Fibroblast of villous mesenchyme (primary cell): Measurements from ENCODE around the gene RING1. TPM values are rescaled to one million over a fixed set of nuclear protein-coding genes. Genes with fewer than 3 reads are reported as not detected.

Source experiments
- DNase-seq: peaks from one replicate; pipeline ENCODE4 v3.0.0-alpha.2; 2010; ENCODE audit warnings: low read depth
- H3K4me3 ChIP-seq: 2 replicates; pipeline ENCODE4 v1.5.1; 2011; ENCODE audit warnings: low read depth, mild to moderate bottlenecking, low read length
- total RNA-seq: library from RNA; depleted of rRNA; stranded (reverse); fragments of >200 nt; gene quantifications from 2 replicates; pipeline ENCODE4 v1.2.3, GENCODE V29; 2012
- TF ChIP-seq, protein P1 (sequence below): IDR thresholded peaks from 2 replicates; pipeline ENCODE4 v1.5.1; 2012; ENCODE audit warnings: low read depth, mild to moderate bottlenecking, low read length; ENCODE audit not compliant: insufficient read depth

The RING1 gene
- total RNA-seq, 1 donor = 27.2 TPM

- TF ChIP-seq, protein P1, sequence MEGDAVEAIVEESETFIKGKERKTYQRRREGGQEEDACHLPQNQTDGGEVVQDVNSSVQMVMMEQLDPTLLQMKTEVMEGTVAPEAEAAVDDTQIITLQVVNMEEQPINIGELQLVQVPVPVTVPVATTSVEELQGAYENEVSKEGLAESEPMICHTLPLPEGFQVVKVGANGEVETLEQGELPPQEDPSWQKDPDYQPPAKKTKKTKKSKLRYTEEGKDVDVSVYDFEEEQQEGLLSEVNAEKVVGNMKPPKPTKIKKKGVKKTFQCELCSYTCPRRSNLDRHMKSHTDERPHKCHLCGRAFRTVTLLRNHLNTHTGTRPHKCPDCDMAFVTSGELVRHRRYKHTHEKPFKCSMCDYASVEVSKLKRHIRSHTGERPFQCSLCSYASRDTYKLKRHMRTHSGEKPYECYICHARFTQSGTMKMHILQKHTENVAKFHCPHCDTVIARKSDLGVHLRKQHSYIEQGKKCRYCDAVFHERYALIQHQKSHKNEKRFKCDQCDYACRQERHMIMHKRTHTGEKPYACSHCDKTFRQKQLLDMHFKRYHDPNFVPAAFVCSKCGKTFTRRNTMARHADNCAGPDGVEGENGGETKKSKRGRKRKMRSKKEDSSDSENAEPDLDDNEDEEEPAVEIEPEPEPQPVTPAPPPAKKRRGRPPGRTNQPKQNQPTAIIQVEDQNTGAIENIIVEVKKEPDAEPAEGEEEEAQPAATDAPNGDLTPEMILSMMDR = no peak
- peak overlapping the region; percentile 43 for H3K4me3 ChIP-seq
- no peak for DNase-seq
Measured at GRCh38 chr6:33192671-33193602, 15.4 kb upstream of the RING1 start.

- DNase-seq = no peak
- no peak overlapping the region for H3K4me3 ChIP-seq
- TF ChIP-seq, protein P1 = no peak
Measured at GRCh38 chr6:33193619-33194018, 14.7 kb upstream of the RING1 start.

DNA sequence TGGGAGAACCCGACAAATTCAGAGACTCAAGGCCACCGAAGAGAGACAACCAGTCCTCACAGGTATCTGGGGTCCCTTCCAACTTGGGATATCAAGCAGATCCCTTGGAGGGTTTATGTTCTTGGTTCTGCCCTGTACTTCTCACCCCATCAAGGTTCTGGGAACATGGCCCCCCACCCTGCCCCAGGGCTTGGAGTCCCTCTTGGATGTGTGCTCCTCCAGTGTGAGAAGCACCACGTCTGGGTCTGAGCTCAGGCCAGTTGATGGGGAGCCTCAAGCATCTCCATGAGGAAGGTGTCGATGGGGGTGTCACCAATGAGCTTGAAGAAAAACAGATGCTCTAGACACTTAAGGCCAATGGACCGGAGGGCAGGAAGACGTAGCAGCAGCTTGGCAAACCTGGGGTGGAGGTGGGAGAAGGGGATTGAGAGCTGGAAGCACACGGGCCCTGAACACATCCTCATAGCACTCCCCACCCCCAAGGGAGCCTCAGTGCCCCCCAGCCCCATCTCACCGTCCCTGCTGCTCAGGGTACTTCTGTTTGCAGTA is 13.8 kb upstream of the RING1 start:
- TF ChIP-seq, protein P1 = no peak
- H3K4me3 ChIP-seq = no peak overlapping the region
- no peak for DNase-seq

DNA sequence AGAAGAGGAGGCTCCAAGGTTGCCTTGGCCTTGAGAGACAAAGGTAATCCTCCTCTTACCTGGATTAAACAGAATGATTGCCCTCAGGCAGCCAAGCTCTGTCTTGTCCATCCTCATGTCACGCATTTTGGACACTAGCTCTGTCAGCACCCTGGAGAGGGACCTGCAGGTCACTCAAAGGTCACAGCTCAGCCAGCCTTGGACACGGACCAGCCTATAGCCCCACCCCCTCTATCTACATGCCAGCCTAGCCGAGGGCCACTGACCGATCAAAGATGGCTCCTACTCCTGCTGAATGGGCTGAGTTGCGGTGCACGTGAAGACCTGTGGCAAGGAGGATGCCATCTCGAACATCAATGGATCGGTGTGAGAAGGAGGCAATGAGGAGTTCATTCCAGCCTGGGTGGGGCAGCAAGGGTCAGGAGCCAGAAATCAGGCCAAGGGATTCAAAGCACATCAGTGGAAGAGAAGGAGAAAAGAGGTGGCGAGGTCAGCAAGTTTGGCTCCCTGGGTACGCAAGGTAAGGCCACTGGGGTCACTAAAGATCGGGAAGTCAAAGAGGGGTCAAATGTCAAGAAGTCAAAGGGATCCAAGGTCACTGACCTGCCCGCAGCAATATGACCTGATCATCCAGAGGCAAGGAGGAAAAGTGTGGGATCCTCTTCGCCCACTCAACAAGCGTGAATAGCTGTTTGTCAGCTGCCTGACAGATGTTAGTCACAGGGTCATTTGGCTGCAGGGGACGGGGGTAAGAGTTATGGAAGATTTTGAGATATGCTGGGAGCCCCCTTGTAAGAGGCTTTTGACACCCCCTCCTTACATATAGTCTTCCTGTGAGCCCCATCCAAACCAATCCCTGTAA is 12.8 kb upstream of the RING1 start:
- H3K4me3 ChIP-seq = no peak overlapping the region
- DNase-seq = no peak
- TF ChIP-seq, protein P1 = no peak

DNA sequence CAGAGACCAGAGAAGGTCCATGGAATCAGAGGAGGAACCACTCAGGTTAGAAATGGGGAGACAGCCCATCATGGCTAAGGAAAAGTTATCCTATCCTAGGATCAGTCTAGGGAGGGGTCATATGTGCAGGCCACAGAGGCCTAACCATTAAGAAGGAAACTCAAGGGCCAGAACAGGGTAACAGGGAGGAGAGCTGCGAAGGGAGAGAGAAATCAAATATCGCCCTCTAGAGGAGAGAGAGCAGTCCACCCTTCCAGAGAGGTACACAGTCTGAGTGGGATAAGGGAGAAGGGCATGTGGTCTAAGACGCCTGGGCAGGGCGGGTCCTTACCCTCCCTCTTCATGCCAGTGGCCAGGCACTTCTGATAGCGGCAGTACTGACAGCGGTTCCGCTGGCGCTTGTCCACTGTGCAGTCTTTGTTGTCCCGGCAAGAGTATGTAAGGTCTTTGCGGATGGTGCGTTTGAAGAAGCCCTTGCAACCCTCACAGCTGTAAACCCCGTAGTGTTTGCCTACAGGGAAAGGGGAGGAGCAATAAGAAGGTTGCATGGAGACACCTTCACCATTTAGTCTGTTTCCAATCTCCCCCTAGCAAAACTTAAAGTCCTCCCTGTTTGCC is 10.8 kb upstream of the RING1 start:
- TF ChIP-seq, protein P1 = peak; percentile 76
- no peak overlapping the region for H3K4me3 ChIP-seq
- peak; percentile 75 for DNase-seq

DNA sequence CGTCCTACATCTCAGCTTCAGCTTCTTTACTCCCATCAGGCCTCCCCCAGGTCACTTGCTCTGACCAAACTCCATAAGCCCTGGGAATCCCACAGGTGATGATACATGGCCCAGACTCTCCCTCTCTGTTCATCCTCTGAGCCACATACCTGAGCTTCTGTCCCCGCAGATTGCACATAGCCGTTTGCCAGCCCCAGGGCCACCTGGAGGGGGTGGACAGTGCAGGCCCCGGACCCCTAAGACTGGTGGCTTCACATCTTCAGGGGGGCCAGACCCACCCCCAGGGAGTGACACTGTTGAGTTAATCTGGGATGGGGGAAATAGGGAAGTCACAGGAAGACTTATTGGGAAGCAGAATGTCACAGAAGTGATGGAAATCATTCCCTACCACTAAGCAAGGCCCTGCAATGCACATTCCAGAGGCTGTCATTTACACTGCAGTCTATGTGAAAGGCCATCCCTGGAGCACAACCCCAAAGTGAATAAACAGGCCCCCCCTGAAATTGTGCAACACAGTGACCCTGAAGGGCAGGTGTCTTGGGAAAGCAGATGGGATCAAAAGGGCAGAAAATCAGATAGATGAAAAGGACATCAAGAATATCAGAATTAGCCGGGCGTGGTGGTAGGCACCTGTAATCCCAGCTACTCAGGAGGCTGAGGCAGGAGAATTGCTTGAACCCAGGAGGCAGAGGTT is 10.0 kb upstream of the RING1 start:
- DNase-seq = no peak

More for the DNA sequence above, 10.0 kb upstream of the RING1 start:
- TF ChIP-seq, protein P1 = no peak
- H3K4me3 ChIP-seq = peak overlapping the region; percentile 10
